Smooth muscle cell of the coronary artery (primary cell): ENCODE measurements around the gene OR8K3. TPM values are rescaled to one million over a fixed set of nuclear protein-coding genes. Genes with fewer than 3 reads are reported as not detected.

ENCODE experiments used
- total RNA-seq: library from RNA; depleted of rRNA; stranded (reverse); fragments of >200 nt; gene quantifications from 2 replicates; pipeline ENCODE4 v1.2.3, GENCODE V29; 2014; ENCODE audit warnings: low replicate concordance

The OR8K3 gene
- not detected in 2 replicates for total RNA-seq

DNA sequence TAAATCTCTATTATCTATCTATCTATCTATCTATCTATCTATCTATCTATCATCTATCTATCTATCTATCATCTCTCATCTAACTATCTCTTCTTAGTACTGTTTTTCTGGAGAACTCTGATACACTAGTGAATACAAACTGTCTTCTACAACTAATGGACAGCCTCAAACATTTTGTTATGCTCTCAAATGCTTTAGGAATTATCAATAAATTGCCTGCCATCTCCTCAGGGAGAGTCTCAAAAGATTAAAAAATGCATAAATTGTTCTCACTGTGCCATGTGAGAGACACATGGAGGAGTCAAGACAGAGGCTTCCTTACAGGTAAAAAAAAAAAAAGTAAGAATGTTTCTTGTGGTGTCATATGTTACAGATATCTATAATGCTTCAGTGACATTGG lies at the start of gene OR8K3:
Gene OR8K3, plus strand, starts transcription at position 301 of the 400 bp plus-strand sequence. CDS start 3,163 bp downstream, outside the sequence.

DNA sequence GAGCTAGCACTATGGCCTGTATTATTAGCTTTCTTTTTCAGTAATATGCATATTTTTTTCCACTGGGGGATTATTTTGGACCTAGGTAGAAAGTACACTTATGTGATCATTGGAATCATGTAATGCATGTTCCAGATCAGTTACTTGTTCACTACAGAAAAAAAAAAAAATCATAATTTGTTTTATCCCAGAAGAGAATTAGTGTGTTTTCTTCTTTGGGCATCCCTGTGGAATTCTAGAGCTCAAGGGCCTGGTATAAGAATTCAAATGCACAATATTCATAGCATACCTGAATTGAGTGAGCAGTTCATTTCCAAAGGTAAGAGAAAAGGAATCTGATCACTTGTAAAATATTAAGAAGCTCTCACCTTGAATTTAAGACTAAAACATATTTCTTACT lies 41.1 kb upstream of the OR8K3 start, which contains the start of gene OR5T1:
Gene OR5T1, plus strand, starts transcription at position 301 of the 400 bp plus-strand sequence. CDS start 1,485 bp downstream, outside the sequence.

DNA sequence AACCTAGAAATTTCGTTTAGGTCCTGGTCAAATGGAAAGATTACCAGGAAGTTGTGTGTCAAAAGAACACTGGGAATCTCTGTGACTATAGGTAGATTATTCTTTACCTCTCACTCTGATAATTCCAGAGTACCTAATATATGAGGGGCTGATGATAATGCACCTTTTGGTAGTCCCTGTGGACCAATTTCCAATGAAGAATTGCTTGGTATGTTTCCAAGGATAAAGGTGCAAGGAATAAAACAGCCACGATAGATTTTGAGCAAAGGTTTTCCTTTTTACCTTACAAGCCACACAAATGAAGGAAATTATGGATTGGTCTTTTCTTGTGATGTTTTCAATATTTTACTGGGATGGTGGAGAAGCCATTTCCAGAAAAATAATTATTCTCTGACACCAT lies 22.8 kb upstream of the OR8K3 start, which contains the start of gene OR8H1:
Gene OR8H1, minus strand, starts transcription at position 101 of the 400 bp plus-strand sequence. CDS start 1,192 bp downstream, outside the sequence.

GRCh38 chr11:56345739-56346138 lies 30.8 kb downstream of the OR8K3 start, which contains the start of gene OR8K1:
OR8K1 (plus strand) TSS chr11:56346039; CDS start chr11:56346039, 0 bp downstream.

GRCh38 chr11:56353991-56354390 lies 39.0 kb downstream of the OR8K3 start, which contains the start of gene OR8J1:
OR8J1 (plus strand) TSS chr11:56354291; CDS start chr11:56360247, 5,956 bp downstream.

Other genes with a start within 250 kb of the OR8K3 start
- gene OR8I2, start 221.8 kb upstream of the OR8K3 start, total RNA-seq: not detected in 2 replicates
- not detected in 2 replicates for gene OR8H2, start 211.5 kb upstream of the OR8K3 start, total RNA-seq
- gene OR8H3, start 192.8 kb upstream of the OR8K3 start, total RNA-seq: not detected in 2 replicates
- gene OR8J3, start 174.9 kb upstream of the OR8K3 start, total RNA-seq: not detected in 2 replicates
- not detected in 2 replicates for gene OR8K5, start 154.8 kb upstream of the OR8K3 start, total RNA-seq
- not detected in 2 replicates for gene OR5J2, start 138.5 kb upstream of the OR8K3 start, total RNA-seq
- not detected in 2 replicates for gene OR5T2, start 80.9 kb upstream of the OR8K3 start, total RNA-seq
- gene OR5T3, start 62.9 kb upstream of the OR8K3 start, total RNA-seq: not detected in 2 replicates
- not detected in 2 replicates for gene OR5T1, start 41.0 kb upstream of the OR8K3 start, total RNA-seq
- not detected in 2 replicates for gene OR8H1, start 22.9 kb upstream of the OR8K3 start, total RNA-seq
- not detected in 2 replicates for gene OR8K1, start 30.9 kb downstream of the OR8K3 start, total RNA-seq
- not detected in 2 replicates for gene OR8J1, start 39.1 kb downstream of the OR8K3 start, total RNA-seq
- not detected in 2 replicates for gene OR8U1, start 60.5 kb downstream of the OR8K3 start, total RNA-seq
- gene OR5AL1, start 97.6 kb downstream of the OR8K3 start, total RNA-seq: not detected in 2 replicates
- gene OR5M3, start 158.2 kb downstream of the OR8K3 start, total RNA-seq: not detected in 2 replicates
- not detected in 2 replicates for gene OR5M8, start 176.2 kb downstream of the OR8K3 start, total RNA-seq
- not detected in 2 replicates for gene OR5M11, start 228.1 kb downstream of the OR8K3 start, total RNA-seq